Hepatocyte (in vitro differentiated cells): ENCODE results near the gene SESN3.

Experiments used
- EZH2 ChIP-seq: fragments of 200-600 bp; sonication (generic); IDR thresholded peaks from 2 replicates; pipeline ENCODE4 v1.6.1; 2016; ENCODE audit warnings: antibody characterized with exemption, mild to moderate bottlenecking, borderline replicate concordance
- EZH2phosphoT487 ChIP-seq: fragments of 200-600 bp; sonication (generic); IDR thresholded peaks from one replicate; pipeline ENCODE4 v1.6.1; 2018; ENCODE audit warnings: antibody characterized with exemption, mild to moderate bottlenecking, low read depth, moderate library complexity; ENCODE audit not compliant: unreplicated experiment, severe bottlenecking
- TF ChIP-seq, protein P1 (sequence below): fragments of 200-600 bp; sonication (generic); IDR thresholded peaks from 2 replicates; pipeline ENCODE4 v1.5.1; 2016; ENCODE audit warnings: antibody characterized with exemption, mild to moderate bottlenecking; ENCODE audit not compliant: poor library complexity

DNA sequence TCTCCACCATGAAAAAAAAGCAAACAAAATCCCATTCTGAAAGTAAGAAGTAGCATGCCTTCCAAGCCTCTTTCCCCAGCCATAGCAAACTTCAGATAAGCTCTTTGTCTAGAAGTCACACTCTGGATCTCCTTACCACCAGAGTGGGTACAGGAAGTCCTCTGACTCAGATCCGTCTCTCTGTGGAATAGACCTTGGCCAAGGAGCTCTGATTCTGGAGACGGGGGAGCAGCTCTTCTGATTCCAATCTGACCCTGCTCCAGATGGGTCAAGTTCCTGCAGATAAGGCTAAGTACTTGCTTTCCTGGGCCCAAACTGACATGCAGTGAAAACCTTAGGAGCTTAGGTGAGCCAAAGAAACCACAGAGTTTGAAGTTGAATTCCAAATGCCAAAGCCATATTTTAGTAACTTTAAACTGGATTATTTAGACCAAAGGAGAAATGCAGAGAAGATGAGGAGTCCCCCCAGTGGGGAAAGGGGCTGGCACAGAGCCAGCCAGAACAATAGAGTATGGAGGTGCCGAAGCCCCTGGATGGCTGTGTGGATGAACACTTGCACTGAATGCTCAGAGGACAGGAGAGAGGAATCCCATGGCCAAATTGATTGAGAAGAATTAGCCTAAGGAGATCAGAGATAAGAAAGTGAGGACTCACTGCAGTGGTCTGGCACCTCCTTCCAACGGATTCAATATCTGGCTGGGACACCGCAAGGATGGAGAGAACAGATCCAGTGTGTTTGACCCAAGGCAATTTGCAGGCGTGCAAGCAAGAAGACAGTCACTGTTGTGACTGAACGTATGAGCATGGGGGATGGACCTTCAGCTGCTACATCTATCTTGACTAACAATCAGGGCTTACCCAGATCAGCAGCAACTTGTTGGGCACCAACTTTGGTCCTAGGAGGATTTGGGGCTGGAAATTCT lies 86.4 kb downstream of the SESN3 start:
- TF ChIP-seq, protein P1, sequence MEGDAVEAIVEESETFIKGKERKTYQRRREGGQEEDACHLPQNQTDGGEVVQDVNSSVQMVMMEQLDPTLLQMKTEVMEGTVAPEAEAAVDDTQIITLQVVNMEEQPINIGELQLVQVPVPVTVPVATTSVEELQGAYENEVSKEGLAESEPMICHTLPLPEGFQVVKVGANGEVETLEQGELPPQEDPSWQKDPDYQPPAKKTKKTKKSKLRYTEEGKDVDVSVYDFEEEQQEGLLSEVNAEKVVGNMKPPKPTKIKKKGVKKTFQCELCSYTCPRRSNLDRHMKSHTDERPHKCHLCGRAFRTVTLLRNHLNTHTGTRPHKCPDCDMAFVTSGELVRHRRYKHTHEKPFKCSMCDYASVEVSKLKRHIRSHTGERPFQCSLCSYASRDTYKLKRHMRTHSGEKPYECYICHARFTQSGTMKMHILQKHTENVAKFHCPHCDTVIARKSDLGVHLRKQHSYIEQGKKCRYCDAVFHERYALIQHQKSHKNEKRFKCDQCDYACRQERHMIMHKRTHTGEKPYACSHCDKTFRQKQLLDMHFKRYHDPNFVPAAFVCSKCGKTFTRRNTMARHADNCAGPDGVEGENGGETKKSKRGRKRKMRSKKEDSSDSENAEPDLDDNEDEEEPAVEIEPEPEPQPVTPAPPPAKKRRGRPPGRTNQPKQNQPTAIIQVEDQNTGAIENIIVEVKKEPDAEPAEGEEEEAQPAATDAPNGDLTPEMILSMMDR: no peak
- TF ChIP-seq EZH2: no peak
- TF ChIP-seq EZH2phosphoT487: no peak
